Suprapubic skin (tissue), 4 donors: ENCODE measurements around the gene DISP2. TPM values are rescaled to one million over a fixed set of nuclear protein-coding genes. Genes with fewer than 3 reads are reported as not detected.

Experiments
- DNase-seq, 2 donors: peaks; one replicate each; pipeline ENCODE4 v3.0.0-alpha.2; 2019; ENCODE audit warnings: low spot score in 2 of 2
- H3K27ac ChIP-seq: fragments of 200-600 bp; sonication (generic); one replicate; pipeline ENCODE4 v1.5.1; 2019
- H3K27me3 ChIP-seq: fragments of 200-600 bp; sonication (generic); one replicate; pipeline ENCODE4 v1.5.1; 2019
- H3K36me3 ChIP-seq: fragments of 200-600 bp; sonication (generic); one replicate; pipeline ENCODE4 v1.5.1; 2019
- H3K4me1 ChIP-seq: fragments of 200-600 bp; sonication (generic); one replicate; pipeline ENCODE4 v1.5.1; 2019
- H3K4me3 ChIP-seq: fragments of 200-600 bp; sonication (generic); one replicate; pipeline ENCODE4 v1.5.1; 2019; ENCODE audit warnings: mild to moderate bottlenecking
- H3K9me3 ChIP-seq: fragments of 200-600 bp; sonication (generic); one replicate; pipeline ENCODE4 v1.5.1; 2019
- CTCF ChIP-seq, 2 donors: fragments of 200-600 bp in 1 of 2; fragments of 450-650 bp in 1 of 2; sonication (generic) in 1 of 2; IDR thresholded peaks; one replicate each; pipeline ENCODE4 v1.5.1; 2016 to 2019; ENCODE audit warnings: antibody characterized with exemption in 2 of 2, mild to moderate bottlenecking in 1 of 2, moderate library complexity in 1 of 2
- EP300 ChIP-seq: sonication (generic); formaldehyde crosslinking; IDR thresholded peaks from one replicate; pipeline ENCODE4 v1.6.1; 2017; ENCODE audit warnings: antibody characterized with exemption
- POLR2A ChIP-seq, 2 donors: fragments of 450-650 bp; IDR thresholded peaks; one replicate each; pipeline ENCODE4 v1.6.1; 2017; ENCODE audit warnings: antibody characterized with exemption in 2 of 2, mild to moderate bottlenecking in 2 of 2, moderate library complexity in 2 of 2
- POLR2AphosphoS5 ChIP-seq, 3 donors: sonication (generic); formaldehyde crosslinking; IDR thresholded peaks; one replicate each; pipeline ENCODE4 v1.6.1; 2017; ENCODE audit warnings: antibody characterized with exemption in 3 of 3
- WGBS: methylation state at CpG from one replicate; pipeline ENCODE4 v1.1.5; 2018; 5-methylcytosine and 5-hydroxymethylcytosine counted together
- total RNA-seq, 4 donors: library from RNA; depleted of rRNA; stranded (reverse); fragments of >200 nt; gene quantifications; one replicate each; pipeline ENCODE4 v1.1.0, GENCODE V29; 2016

Gene DISP2
- total RNA-seq, 4 donors from 2014 or later = 0.04 to 0.21 (median 0.05) TPM; not detected in 1

GRCh38 chr15:40399370-40399769 is 41.4 kb downstream of the DISP2 start:
- whole genome bisulfite sequencing = 85% methylated on average over 7 of the region's 7 CpGs
- Histone ChIP-seq H3K4me1 (no peaks in the 10 kb centered on the region), H3K4me3 (no peak overlapping the region), H3K27me3 (no peaks in the 10 kb centered on the region), H3K36me3 (no peaks in the 10 kb centered on the region), H3K27ac (no peak overlapping the region), H3K9me3 (no peaks in the 10 kb centered on the region)
- no peak for DNase-seq
- TF ChIP-seq CTCF (IDR thresholded peaks at IDR 0.05) (no peak), POLR2A (IDR thresholded peaks at IDR 0.05) (no peak), EP300 (no peak), POLR2AphosphoS5 (IDR thresholded peaks at IDR 0.05) (no peak)

GRCh38 chr15:40405501-40406381 is 47.7 kb downstream of the DISP2 start, which contains the start of gene IVD:
TSS of gene IVD (plus strand) at chr15:40405795. CDS start at chr15:40405828, 33 bp downstream.
- peaks cover 4% of the 10 kb centered on the region for H3K36me3 ChIP-seq

GRCh38 chr15:40407330-40407990 is 49.4 kb downstream of the DISP2 start:
- 82% methylated on average over 8 of the region's 8 CpGs for WGBS
- Histone ChIP-seq H3K4me3 (no peak overlapping the region), H3K36me3 (peaks cover 19% of the 10 kb centered on the region), H3K27me3 (no peaks in the 10 kb centered on the region), H3K27ac (no peak overlapping the region), H3K9me3 (no peaks in the 10 kb centered on the region), H3K4me1 (peaks cover 29% of the 10 kb centered on the region)
- DNase-seq = no peak
- no peak for TF ChIP-seq POLR2A (IDR thresholded peaks at IDR 0.05)
- TF ChIP-seq EP300 = no peak
- no peak for TF ChIP-seq POLR2AphosphoS5 (IDR thresholded peaks at IDR 0.05)

More at GRCh38 chr15:40405501-40406381, 47.7 kb downstream of the DISP2 start, which contains the start of gene IVD:
- Histone ChIP-seq H3K27ac (no peak within 1 kb of the TSS), H3K4me1 (peaks cover 29% of the 10 kb centered on the region), H3K4me3 (peak within 1 kb of the TSS; percentile 65), H3K27me3 (no peaks in the 10 kb centered on the region), H3K9me3 (no peaks in the 10 kb centered on the region)
- DNase-seq = peak; percentile 94 to 97
- TF ChIP-seq POLR2AphosphoS5 (IDR thresholded peaks at IDR 0.05) (peak in 1 of 3 donors; percentile 40), POLR2A (IDR thresholded peaks at IDR 0.05) (peak in 1 of 2 donors; percentile 23), EP300 (no peak)
- 12% methylated on average over 50 of the region's 54 CpGs for WGBS

- peaks cover 29% of the 10 kb centered on the region for H3K4me1 ChIP-seq
- TF ChIP-seq POLR2AphosphoS5 (IDR thresholded peaks at IDR 0.05) (no peak), POLR2A (IDR thresholded peaks at IDR 0.05) (no peak), CTCF (IDR thresholded peaks at IDR 0.05) (no peak), EP300 (no peak)
- H3K27me3 ChIP-seq = no peaks in the 10 kb centered on the region
- DNase-seq = no peak
- H3K36me3 ChIP-seq = peaks cover 33% of the 10 kb centered on the region
- H3K9me3 ChIP-seq = no peaks in the 10 kb centered on the region
- no peak overlapping the region for H3K27ac ChIP-seq
- H3K4me3 ChIP-seq = no peak overlapping the region
- 77% methylated on average over 3 of the region's 3 CpGs for WGBS
Observed at GRCh38 chr15:40409366-40409765, 51.3 kb downstream of the DISP2 start.

GRCh38 chr15:40410476-40410875 is 52.5 kb downstream of the DISP2 start:
- Histone ChIP-seq H3K9me3 (no peaks in the 10 kb centered on the region), H3K4me3 (no peak overlapping the region), H3K36me3 (peaks cover 43% of the 10 kb centered on the region), H3K4me1 (peaks cover 20% of the 10 kb centered on the region), H3K27me3 (no peaks in the 10 kb centered on the region), H3K27ac (no peak overlapping the region)
- 94% methylated on average over 11 of the region's 11 CpGs for WGBS
- TF ChIP-seq POLR2AphosphoS5 (IDR thresholded peaks at IDR 0.05) = no peak
- TF ChIP-seq CTCF (IDR thresholded peaks at IDR 0.05) = no peak
- TF ChIP-seq EP300 = no peak
- TF ChIP-seq POLR2A (IDR thresholded peaks at IDR 0.05) = no peak
- no peak for DNase-seq
